Measurements from ENCODE around the gene POLR2L. TPM values are rescaled to one million over a fixed set of nuclear protein-coding genes. Genes with fewer than 3 reads are reported as not detected.
A peak's percentile ranks its signal among the peaks of the same experiment; 100 is the strongest.

POLR2L gene
- total and polyA plus RNA-seq, 2 of the 13 experiments (the other 11 are each of a cell fraction or from before 2014, with no cell fraction given): 104 to 114 TPM

DNA sequence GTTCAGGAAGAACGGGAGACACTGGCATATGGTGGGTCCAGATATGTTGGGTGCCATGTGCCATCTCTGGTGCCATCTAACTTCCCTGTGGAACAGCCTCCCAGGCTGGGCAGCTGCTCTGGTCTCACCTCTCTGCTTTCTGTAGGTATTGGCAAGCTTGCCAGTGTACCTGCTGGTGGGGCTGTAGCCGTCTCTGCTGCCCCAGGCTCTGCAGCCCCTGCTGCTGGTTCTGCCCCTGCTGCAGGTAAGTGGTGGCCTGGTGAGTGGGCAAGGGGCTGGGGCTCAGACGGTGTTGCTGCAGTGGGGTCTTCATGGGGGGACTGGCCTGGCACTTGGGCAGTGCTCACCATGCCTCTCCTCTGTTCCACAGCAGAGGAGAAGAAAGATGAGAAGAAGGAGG, 29.9 kb downstream of the POLR2L start:
- FAIRE-seq: no peak
- WGBS (ENCODE audit: low lambda C conversion rate): 90% methylated on average over 2 of the region's 3 CpGs

More for the DNA sequence above, 29.9 kb downstream of the POLR2L start:
- TF ChIP-seq MBD4 (IDR thresholded peaks at IDR 0.05; ENCODE audit: borderline replicate concordance, low read length) (no peak), ZNF543 (CRISPR knock-in tag; IDR thresholded peaks at IDR 0.05) (no peak), POLR2AphosphoS5 (IDR thresholded peaks at IDR 0.05; ENCODE audit: low read depth, low read length) (0 out of 2 replicates have a peak, but pooled peaks have one; percentile 5), ZFX (CRISPR knock-in tag; IDR thresholded peaks at IDR 0.05; ENCODE audit: low read depth) (no peak), NFIC (IDR thresholded peaks at IDR 0.05; ENCODE audit: low read length) (no peak), ARNTL (CRISPR knock-in tag; IDR thresholded peaks at IDR 0.05) (no peak), ZNF570 (CRISPR knock-in tag; IDR thresholded peaks at IDR 0.05; ENCODE audit: borderline replicate concordance) (no peak), ZNF430 (CRISPR knock-in tag; IDR thresholded peaks at IDR 0.05) (no peak), RBFOX2 (IDR thresholded peaks at IDR 0.05; ENCODE audit: low read depth, low read length) (peak; percentile 10; the same call in 1 of the 2 replicates), AGO2 (optimal IDR thresholded peaks at IDR 0.05; ENCODE audit: low read depth, low read length) (peak; percentile 71)
- TF ChIP-seq, protein P1, sequence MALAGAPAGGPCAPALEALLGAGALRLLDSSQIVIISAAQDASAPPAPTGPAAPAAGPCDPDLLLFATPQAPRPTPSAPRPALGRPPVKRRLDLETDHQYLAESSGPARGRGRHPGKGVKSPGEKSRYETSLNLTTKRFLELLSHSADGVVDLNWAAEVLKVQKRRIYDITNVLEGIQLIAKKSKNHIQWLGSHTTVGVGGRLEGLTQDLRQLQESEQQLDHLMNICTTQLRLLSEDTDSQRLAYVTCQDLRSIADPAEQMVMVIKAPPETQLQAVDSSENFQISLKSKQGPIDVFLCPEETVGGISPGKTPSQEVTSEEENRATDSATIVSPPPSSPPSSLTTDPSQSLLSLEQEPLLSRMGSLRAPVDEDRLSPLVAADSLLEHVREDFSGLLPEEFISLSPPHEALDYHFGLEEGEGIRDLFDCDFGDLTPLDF (CRISPR knock-in tag; IDR thresholded peaks at IDR 0.05): no peak
- TF ChIP-seq, protein P2, sequence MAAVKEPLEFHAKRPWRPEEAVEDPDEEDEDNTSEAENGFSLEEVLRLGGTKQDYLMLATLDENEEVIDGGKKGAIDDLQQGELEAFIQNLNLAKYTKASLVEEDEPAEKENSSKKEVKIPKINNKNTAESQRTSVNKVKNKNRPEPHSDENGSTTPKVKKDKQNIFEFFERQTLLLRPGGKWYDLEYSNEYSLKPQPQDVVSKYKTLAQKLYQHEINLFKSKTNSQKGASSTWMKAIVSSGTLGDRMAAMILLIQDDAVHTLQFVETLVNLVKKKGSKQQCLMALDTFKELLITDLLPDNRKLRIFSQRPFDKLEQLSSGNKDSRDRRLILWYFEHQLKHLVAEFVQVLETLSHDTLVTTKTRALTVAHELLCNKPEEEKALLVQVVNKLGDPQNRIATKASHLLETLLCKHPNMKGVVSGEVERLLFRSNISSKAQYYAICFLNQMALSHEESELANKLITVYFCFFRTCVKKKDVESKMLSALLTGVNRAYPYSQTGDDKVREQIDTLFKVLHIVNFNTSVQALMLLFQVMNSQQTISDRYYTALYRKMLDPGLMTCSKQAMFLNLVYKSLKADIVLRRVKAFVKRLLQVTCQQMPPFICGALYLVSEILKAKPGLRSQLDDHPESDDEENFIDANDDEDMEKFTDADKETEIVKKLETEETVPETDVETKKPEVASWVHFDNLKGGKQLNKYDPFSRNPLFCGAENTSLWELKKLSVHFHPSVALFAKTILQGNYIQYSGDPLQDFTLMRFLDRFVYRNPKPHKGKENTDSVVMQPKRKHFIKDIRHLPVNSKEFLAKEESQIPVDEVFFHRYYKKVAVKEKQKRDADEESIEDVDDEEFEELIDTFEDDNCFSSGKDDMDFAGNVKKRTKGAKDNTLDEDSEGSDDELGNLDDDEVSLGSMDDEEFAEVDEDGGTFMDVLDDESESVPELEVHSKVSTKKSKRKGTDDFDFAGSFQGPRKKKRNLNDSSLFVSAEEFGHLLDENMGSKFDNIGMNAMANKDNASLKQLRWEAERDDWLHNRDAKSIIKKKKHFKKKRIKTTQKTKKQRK (IDR thresholded peaks at IDR 0.05; ENCODE audit: low read length): no peak
- TF ChIP-seq, protein P3, sequence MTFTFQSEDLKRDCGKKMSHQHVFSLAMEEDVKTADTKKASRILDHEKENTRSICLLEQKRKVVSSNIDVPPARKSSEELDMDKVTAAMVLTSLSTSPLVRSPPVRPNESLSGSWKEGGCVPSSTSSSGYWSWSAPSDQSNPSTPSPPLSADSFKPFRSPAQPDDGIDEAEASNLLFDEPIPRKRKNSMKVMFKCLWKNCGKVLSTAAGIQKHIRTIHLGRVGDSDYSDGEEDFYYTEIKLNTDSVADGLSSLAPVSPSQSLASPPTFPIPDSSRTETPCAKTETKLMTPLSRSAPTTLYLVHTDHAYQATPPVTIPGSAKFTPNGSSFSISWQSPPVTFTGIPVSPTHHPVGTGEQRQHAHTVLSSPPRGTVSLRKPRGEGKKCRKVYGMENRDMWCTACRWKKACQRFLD (CRISPR knock-in tag; IDR thresholded peaks at IDR 0.05; ENCODE audit: borderline replicate concordance): no peak
- TF ChIP-seq, protein P4, sequence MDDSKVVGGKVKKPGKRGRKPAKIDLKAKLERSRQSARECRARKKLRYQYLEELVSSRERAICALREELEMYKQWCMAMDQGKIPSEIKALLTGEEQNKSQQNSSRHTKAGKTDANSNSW (CRISPR knock-in tag; IDR thresholded peaks at IDR 0.05; ENCODE audit: borderline replicate concordance): no peak
- TF ChIP-seq, protein P5, sequence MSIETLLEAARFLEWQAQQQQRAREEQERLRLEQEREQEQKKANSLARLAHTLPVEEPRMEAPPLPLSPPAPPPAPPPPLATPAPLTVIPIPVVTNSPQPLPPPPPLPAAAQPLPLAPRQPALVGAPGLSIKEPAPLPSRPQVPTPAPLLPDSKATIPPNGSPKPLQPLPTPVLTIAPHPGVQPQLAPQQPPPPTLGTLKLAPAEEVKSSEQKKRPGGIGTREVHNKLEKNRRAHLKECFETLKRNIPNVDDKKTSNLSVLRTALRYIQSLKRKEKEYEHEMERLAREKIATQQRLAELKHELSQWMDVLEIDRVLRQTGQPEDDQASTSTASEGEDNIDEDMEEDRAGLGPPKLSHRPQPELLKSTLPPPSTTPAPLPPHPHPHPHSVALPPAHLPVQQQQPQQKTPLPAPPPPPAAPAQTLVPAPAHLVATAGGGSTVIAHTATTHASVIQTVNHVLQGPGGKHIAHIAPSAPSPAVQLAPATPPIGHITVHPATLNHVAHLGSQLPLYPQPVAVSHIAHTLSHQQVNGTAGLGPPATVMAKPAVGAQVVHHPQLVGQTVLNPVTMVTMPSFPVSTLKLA (IDR thresholded peaks at IDR 0.05): no peak
- TF ChIP-seq, protein P6, sequence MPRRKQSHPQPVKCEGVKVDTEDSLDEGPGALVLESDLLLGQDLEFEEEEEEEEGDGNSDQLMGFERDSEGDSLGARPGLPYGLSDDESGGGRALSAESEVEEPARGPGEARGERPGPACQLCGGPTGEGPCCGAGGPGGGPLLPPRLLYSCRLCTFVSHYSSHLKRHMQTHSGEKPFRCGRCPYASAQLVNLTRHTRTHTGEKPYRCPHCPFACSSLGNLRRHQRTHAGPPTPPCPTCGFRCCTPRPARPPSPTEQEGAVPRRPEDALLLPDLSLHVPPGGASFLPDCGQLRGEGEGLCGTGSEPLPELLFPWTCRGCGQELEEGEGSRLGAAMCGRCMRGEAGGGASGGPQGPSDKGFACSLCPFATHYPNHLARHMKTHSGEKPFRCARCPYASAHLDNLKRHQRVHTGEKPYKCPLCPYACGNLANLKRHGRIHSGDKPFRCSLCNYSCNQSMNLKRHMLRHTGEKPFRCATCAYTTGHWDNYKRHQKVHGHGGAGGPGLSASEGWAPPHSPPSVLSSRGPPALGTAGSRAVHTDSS (CRISPR knock-in tag; conservative IDR thresholded peaks at IDR 0.05): no peak
- no peak overlapping the region for H3K27ac ChIP-seq (ENCODE audit: extremely low read length, insufficient read depth, low read length)
- peaks cover 19 to 27% of the 10 kb centered on the region in 2 experiments for H3K36me3 ChIP-seq (replicated peaks in 1 of 2; ENCODE audit: control insufficient read depth in 1 of 2, insufficient read depth in 2 of 2, low read length in 2 of 2)
- ChIA-PET CTCF (ENCODE audit: low intra/inter-chr PET ratio, low total read pairs) (no interaction called here), POLR2A (interaction anchor here (0.8 to 1.9 kb wide), 4 partner anchors 9 to 140 kb away, joined by 3 to 9 read pairs (median 3); no protein-coding TSS in a partner anchor)
- intact Hi-C loops (cut with micrococcal nuclease; ENCODE audit: unreplicated experiment): no loop called here
- ATAC-seq (no peak), DNase-seq (ENCODE audit: low spot score) (no peak)
- peaks cover 41% of the 10 kb centered on the region for H3K4me1 ChIP-seq (ENCODE audit: insufficient read depth, low read length)
- H3K9ac ChIP-seq (ENCODE audit: insufficient read depth, low read depth, low read length): no peak overlapping the region
- H3K79me2 ChIP-seq (ENCODE audit: insufficient read depth, low read length): peaks cover 33% of the 10 kb centered on the region
- no peak overlapping the region for H2AFZ ChIP-seq (ENCODE audit: low read length)
- BruUV-seq (replicated peaks): no TSS peak
- no peak overlapping the region for H3K4me3 ChIP-seq (replicated peaks in 1 of 3; ENCODE audit: insufficient read depth in 1 of 3, low read depth in 2 of 3, low read length in 3 of 3)
- in situ Hi-C loops (cut with HindIII; ENCODE audit: extremely low pct_ligation_motif_present, low pct_unique_long_range_greater_than_20kb): no loop called here
- H4K20me1 ChIP-seq (ENCODE audit: insufficient read depth, low read length): peaks cover 24% of the 10 kb centered on the region
- H3K27me3 ChIP-seq (ENCODE audit: control insufficient read depth in 1 of 2, insufficient read depth in 2 of 2, low read length in 2 of 2): no peaks in the 10 kb centered on the region; a peak in 1 of 5 replicates
- no peaks in the 10 kb centered on the region for H3K9me3 ChIP-seq (ENCODE audit: low read length)
- H3K4me2 ChIP-seq (ENCODE audit: low read depth, low read length): peak overlapping the region; percentile 93; the same call in 1 of the 2 replicates
